ENCODE data around the gene CCDC82.

Gene CCDC82

DNA sequence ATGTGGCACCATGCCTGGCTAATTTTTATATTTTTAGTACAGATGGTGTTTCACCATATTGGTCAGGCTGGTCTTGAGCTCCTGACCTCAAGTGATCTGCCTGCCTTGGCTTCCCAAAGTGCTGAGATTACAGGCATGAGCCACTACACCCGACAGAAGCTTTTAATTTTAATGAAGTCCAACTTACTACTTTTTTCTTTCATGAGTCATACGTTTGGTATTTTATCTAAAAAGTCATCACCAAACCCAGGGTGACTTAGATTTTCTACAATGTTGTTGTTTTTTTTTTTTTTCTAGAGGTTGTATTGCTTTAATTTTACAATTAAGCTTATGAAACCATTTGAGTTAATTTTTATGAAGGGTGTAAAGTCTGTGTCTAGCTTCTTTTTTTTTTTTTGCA, 35.0 kb upstream of the CCDC82 start (continued):
- TF ChIP-seq YY1 (tag by site-specific recombination; IDR thresholded peaks at IDR 0.05), result no peak
- no peak for TF ChIP-seq WT1 (tag by site-specific recombination; IDR thresholded peaks at IDR 0.05)
- TF ChIP-seq, protein P1, sequence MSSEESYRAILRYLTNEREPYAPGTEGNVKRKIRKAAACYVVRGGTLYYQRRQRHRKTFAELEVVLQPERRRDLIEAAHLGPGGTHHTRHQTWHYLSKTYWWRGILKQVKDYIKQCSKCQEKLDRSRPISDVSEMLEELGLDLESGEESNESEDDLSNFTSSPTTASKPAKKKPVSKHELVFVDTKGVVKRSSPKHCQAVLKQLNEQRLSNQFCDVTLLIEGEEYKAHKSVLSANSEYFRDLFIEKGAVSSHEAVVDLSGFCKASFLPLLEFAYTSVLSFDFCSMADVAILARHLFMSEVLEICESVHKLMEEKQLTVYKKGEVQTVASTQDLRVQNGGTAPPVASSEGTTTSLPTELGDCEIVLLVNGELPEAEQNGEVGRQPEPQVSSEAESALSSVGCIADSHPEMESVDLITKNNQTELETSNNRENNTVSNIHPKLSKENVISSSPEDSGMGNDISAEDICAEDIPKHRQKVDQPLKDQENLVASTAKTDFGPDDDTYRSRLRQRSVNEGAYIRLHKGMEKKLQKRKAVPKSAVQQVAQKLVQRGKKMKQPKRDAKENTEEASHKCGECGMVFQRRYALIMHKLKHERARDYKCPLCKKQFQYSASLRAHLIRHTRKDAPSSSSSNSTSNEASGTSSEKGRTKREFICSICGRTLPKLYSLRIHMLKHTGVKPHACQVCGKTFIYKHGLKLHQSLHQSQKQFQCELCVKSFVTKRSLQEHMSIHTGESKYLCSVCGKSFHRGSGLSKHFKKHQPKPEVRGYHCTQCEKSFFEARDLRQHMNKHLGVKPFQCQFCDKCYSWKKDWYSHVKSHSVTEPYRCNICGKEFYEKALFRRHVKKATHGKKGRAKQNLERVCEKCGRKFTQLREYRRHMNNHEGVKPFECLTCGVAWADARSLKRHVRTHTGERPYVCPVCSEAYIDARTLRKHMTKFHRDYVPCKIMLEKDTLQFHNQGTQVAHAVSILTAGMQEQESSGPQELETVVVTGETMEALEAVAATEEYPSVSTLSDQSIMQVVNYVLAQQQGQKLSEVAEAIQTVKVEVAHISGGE (tag by site-specific recombination; conservative IDR thresholded peaks at IDR 0.05; ENCODE audit: low read depth), result no peak
- TF ChIP-seq GLI2 (tag by site-specific recombination; IDR thresholded peaks at IDR 0.05; ENCODE audit: borderline replicate concordance, low read depth), result no peak
- no peak for TF ChIP-seq ZBTB48 (tag by site-specific recombination; IDR thresholded peaks at IDR 0.05)
- no peak for TF ChIP-seq ZBTB21 (tag by site-specific recombination; IDR thresholded peaks at IDR 0.05)
- no peak for TF ChIP-seq ZNF558 (tag by site-specific recombination; IDR thresholded peaks at IDR 0.05)

- Histone ChIP-seq H3K9me3 (ENCODE audit: control insufficient read depth, insufficient read depth, low read depth, low read length) (no peaks in the 10 kb centered on the region), H3K27ac (ENCODE audit: extremely low read depth, low read depth, low read length) (no peak overlapping the region), H3K36me3 (ENCODE audit: control insufficient read depth in 2 of 2, insufficient read depth in 1 of 2, low read length in 2 of 2) (no peaks in the 10 kb centered on the region), H3K4me3 (ENCODE audit: low read depth, low read length) (no peak overlapping the region), H3K4me1 (ENCODE audit: control insufficient read depth, insufficient read depth, low read length) (no peaks in the 10 kb centered on the region)
- CTCF ChIA-PET, result interaction anchor here (1.3 to 1.4 kb wide), 2 partner anchors 19 to 358 kb away, joined by 3 to 6 read pairs; no protein-coding TSS in a partner anchor
- TF ChIP-seq ZNF121 (tag by site-specific recombination; IDR thresholded peaks at IDR 0.05) (no peak), ZNF830 (tag by site-specific recombination; IDR thresholded peaks at IDR 0.05; ENCODE audit: low read depth) (no peak), ZNF510 (tag by site-specific recombination; IDR thresholded peaks at IDR 0.05; ENCODE audit: insufficient replicate concordance) (no peak), HOXC10 (CRISPR knock-in tag; IDR thresholded peaks at IDR 0.05) (no peak), ZNF10 (tag by site-specific recombination; IDR thresholded peaks at IDR 0.05) (no peak), ZNF416 (tag by site-specific recombination; IDR thresholded peaks at IDR 0.05) (no peak), ZNF596 (tag by site-specific recombination; IDR thresholded peaks at IDR 0.05) (no peak), ZBTB17 (tag by site-specific recombination; IDR thresholded peaks at IDR 0.05) (no peak), GFI1B (tag by site-specific recombination; IDR thresholded peaks at IDR 0.05) (no peak), ZNF433 (tag by site-specific recombination; IDR thresholded peaks at IDR 0.05; ENCODE audit: low read depth) (no peak), PRDM6 (tag by site-specific recombination; IDR thresholded peaks at IDR 0.05) (no peak), ZNF626 (tag by site-specific recombination; IDR thresholded peaks at IDR 0.05) (no peak), ZNF768 (tag by site-specific recombination; IDR thresholded peaks at IDR 0.05) (no peak), ZNF26 (tag by site-specific recombination; IDR thresholded peaks at IDR 0.05) (no peak)
- POLR2A ChIA-PET, result no interaction called here
These were observed 23.7 kb upstream of the CCDC82 start for GRCh38 chr11:96413408-96413807.
